ENCODE measurements around the gene PDE3B.

- TF ChIP-seq USF2 (IDR thresholded peaks at IDR 0.05; ENCODE audit: low read depth, low read length) (no peak), CTCF (conservative IDR thresholded peaks at IDR 0.05; ENCODE audit: low read depth, low read length) (no peak), CEBPB (IDR thresholded peaks at IDR 0.05; ENCODE audit: low read depth, low read length) (no peak), POLR2A (IDR thresholded peaks at IDR 0.05; ENCODE audit: low read depth, low read length) (no peak), FOS (IDR thresholded peaks at IDR 0.05; ENCODE audit: low read depth, low read length) (no peak)
These were observed 61.5 kb downstream of the PDE3B start for GRCh38 chr11:14705067-14705466.

Data from IMR-90 (cell line).